A673 (cell line): ENCODE measurements around the gene HMGN3. TPM values are rescaled to one million over a fixed set of nuclear protein-coding genes. Genes with fewer than 3 reads are reported as not detected.
"Not testable (repeated sequence)": the region's sequence is repeated elsewhere in the genome, so short reads cannot be mapped to it uniquely, and the experiment has no call there.

ENCODE experiments used
- BruUV-seq: library from RNA; stranded (reverse); fragments of 400-500 nt; replicated peaks from 2 replicates; lab custom pipeline; 2021; lab: Mats Ljungman, UMichigan
- CTCF ChIA-PET: fragments of 300-600 bp; sonication (Branson Sonifier 250); formaldehyde crosslinking; loops from one replicate; lab custom pipeline; 2022; ENCODE audit warnings: antibody characterized with exemption; lab: Charles Lee
- POLR2A ChIA-PET: fragments of 300-600 bp; sonication (Branson Sonifier 250); formaldehyde crosslinking; loops from one replicate; lab custom pipeline; 2022; ENCODE audit warnings: antibody characterized with exemption; ENCODE audit not compliant: low non-redundant PET; lab: Charles Lee
- DNase-seq: peaks from one replicate; pipeline ENCODE4 v3.0.0-alpha.2; 2015; ENCODE audit warnings: low spot score
- H3K27ac ChIP-seq: fragments of 200-600 bp; sonication (generic); 2 replicates; pipeline ENCODE4 v1.5.1; 2016; ENCODE audit warnings: mixed run types, low read depth, mild to moderate bottlenecking, mixed read lengths, antibody characterized with exemption, low read length; ENCODE audit not compliant: poor library complexity, severe bottlenecking
- H3K27me3 ChIP-seq: fragments of 200-600 bp; sonication (generic); replicated peaks from 2 replicates; pipeline ENCODE4 v1.6.1; 2017; ENCODE audit warnings: mixed run types, low read depth, mild to moderate bottlenecking, mixed read lengths, antibody characterized with exemption, low read length; ENCODE audit not compliant: insufficient read depth, poor library complexity
- H3K36me3 ChIP-seq: fragments of 200-600 bp; sonication (generic); 2 replicates; pipeline ENCODE4 v1.6.1; 2016; ENCODE audit warnings: mixed run types, mild to moderate bottlenecking, mixed read lengths, antibody characterized with exemption, low read length; ENCODE audit not compliant: insufficient read depth, poor library complexity, severe bottlenecking
- H3K4me1 ChIP-seq: fragments of 200-600 bp; sonication (generic); 2 replicates; pipeline ENCODE4 v1.6.1; 2017; ENCODE audit warnings: mixed run types, mild to moderate bottlenecking, mixed read lengths, antibody characterized with exemption, low read length; ENCODE audit not compliant: insufficient read depth, poor library complexity, severe bottlenecking
- H3K4me3 ChIP-seq: fragments of 200-600 bp; sonication (generic); 2 replicates; pipeline ENCODE4 v1.5.1; 2016; ENCODE audit warnings: low read depth, mixed run types, mild to moderate bottlenecking, mixed read lengths, low read length; ENCODE audit not compliant: poor library complexity, severe bottlenecking
- H3K9me3 ChIP-seq: fragments of 200-600 bp; sonication (generic); 2 replicates; pipeline ENCODE4 v1.6.1; 2016; ENCODE audit warnings: mixed run types, low read depth, mild to moderate bottlenecking, mixed read lengths, antibody characterized with exemption, low read length; ENCODE audit not compliant: poor library complexity, severe bottlenecking
- CTCF ChIP-seq: fragments of 300-800, 200-600 bp; sonication (generic); conservative IDR thresholded peaks from 2 replicates; pipeline ENCODE4 v1.5.1; 2017; ENCODE audit warnings: low read depth, mild to moderate bottlenecking, antibody characterized with exemption, low read length, moderate library complexity, mixed read lengths
- EZH2 ChIP-seq: fragments of 200-600 bp; sonication (generic); IDR thresholded peaks from 2 replicates; pipeline ENCODE4 v1.6.1; 2017; ENCODE audit warnings: borderline replicate concordance, low read depth, mild to moderate bottlenecking, mixed read lengths, antibody characterized with exemption, low read length; ENCODE audit not compliant: poor library complexity, severe bottlenecking
- intact Hi-C: fragments of 100-400 bp; cut with micrococcal nuclease; formaldehyde crosslinking; loops from one replicate; pipeline ENCODE4 v1.10.0; 2022; ENCODE audit not compliant: unreplicated experiment
- total RNA-seq: library from RNA; stranded (reverse); gene quantifications from 2 replicates; pipeline ENCODE4 v1.2.3, GENCODE V29; 2021

The HMGN3 gene
- total RNA-seq, 1 experiment from 2014 or later = 83.8 TPM

- Histone ChIP-seq H3K4me3 (no peak overlapping the region), H3K36me3 (no peaks in the 10 kb centered on the region), H3K27me3 (no peaks in the 10 kb centered on the region), H3K4me1 (no peaks in the 10 kb centered on the region), H3K27ac (no peak overlapping the region), H3K9me3 (no peaks in the 10 kb centered on the region)
- ChIA-PET POLR2A (no interaction called here), CTCF (no interaction called here)
- intact Hi-C loops = no loop called here
- no peak for DNase-seq
- BruUV-seq = no TSS peak
- TF ChIP-seq CTCF (no peak), EZH2 (no peak)
Observed at GRCh38 chr6:79257381-79258205, 23.1 kb upstream of the HMGN3 start.

- DNase-seq, POLR2A ChIA-PET, H3K4me1 ChIP-seq, H3K27me3 ChIP-seq, CTCF ChIA-PET, H3K9me3 ChIP-seq, BruUV-seq, H3K36me3 ChIP-seq, H3K27ac ChIP-seq, H3K4me3 ChIP-seq, intact Hi-C loops: not testable (repeated sequence)
Observed at GRCh38 chr6:79256770-79257169, 22.3 kb upstream of the HMGN3 start.

- H3K9me3 ChIP-seq, POLR2A ChIA-PET, H3K4me3 ChIP-seq, H3K4me1 ChIP-seq, H3K36me3 ChIP-seq, H3K27me3 ChIP-seq, intact Hi-C loops, BruUV-seq, CTCF ChIA-PET, H3K27ac ChIP-seq, DNase-seq: not testable (repeated sequence)
Observed at GRCh38 chr6:79255086-79255485, 20.6 kb upstream of the HMGN3 start.

- H3K36me3 ChIP-seq = no peaks in the 10 kb centered on the region
- H3K9me3 ChIP-seq = no peaks in the 10 kb centered on the region
- no peaks in the 10 kb centered on the region for H3K27me3 ChIP-seq
- peak; percentile 5 for DNase-seq
- H3K4me3 ChIP-seq = no peak overlapping the region
- H3K27ac ChIP-seq = no peak overlapping the region
- no peaks in the 10 kb centered on the region for H3K4me1 ChIP-seq
- TF ChIP-seq EZH2 (no peak), CTCF (no peak)
- ChIA-PET POLR2A (no interaction called here), CTCF (interaction anchor here (0.6 kb wide), 4 partner anchors 9 to 1794 kb away, joined by 3 to 6 read pairs (median 4); no protein-coding TSS in a partner anchor)
- no TSS peak for BruUV-seq
- intact Hi-C loops = no loop called here
Observed at GRCh38 chr6:79250559-79250958, 16.1 kb upstream of the HMGN3 start.
